Uterus (tissue), 4 donors: ENCODE measurements around the gene PLEKHG4B. TPM values are rescaled to one million over a fixed set of nuclear protein-coding genes. Genes with fewer than 3 reads are reported as not detected.
"Not testable (repeated sequence)": the region's sequence is repeated elsewhere in the genome, so short reads cannot be mapped to it uniquely, and the experiment has no call there.

Source experiments
- DNase-seq, 2 donors: peaks; one replicate each; pipeline ENCODE4 v3.0.0-alpha.2; 2019 to 2020
- H3K27ac ChIP-seq, 2 donors: fragments of 200-600 bp; sonication (generic); 1 replicate in 1 of 2; 2 replicates in 1 of 2; pipeline ENCODE4 v1.5.1; 2016 to 2018
- H3K27me3 ChIP-seq, 2 donors: fragments of 200-600 bp; sonication (generic); one replicate each; pipeline ENCODE4 v1.5.1; 2018 to 2019; ENCODE audit warnings: control low read depth in 1 of 2
- H3K36me3 ChIP-seq, 2 donors: fragments of 200-600 bp; sonication (generic); one replicate each; pipeline ENCODE4 v1.5.1; 2019; ENCODE audit warnings: control low read depth in 1 of 2
- H3K4me1 ChIP-seq, 2 donors: fragments of 200-600 bp; sonication (generic); one replicate each; pipeline ENCODE4 v1.5.1; 2018 to 2019; ENCODE audit warnings: control low read depth in 1 of 2
- H3K4me3 ChIP-seq, 2 donors: fragments of 200-600 bp; sonication (generic); 1 replicate in 1 of 2; 2 replicates in 1 of 2; pipeline ENCODE4 v1.5.1; 2018 to 2019; ENCODE audit warnings: mild to moderate bottlenecking in 1 of 2
- H3K9me3 ChIP-seq, 2 donors: fragments of 200-600 bp; sonication (generic); one replicate each; pipeline ENCODE4 v1.5.1; 2019; ENCODE audit warnings: control low read depth in 1 of 2
- POLR2A ChIP-seq, 2 donors: fragments of 450-650 bp; IDR thresholded peaks; one replicate each; pipeline ENCODE4 v1.6.1; 2016; ENCODE audit warnings: antibody characterized with exemption in 2 of 2, mild to moderate bottlenecking in 1 of 2, moderate library complexity in 1 of 2
- intact Hi-C: fragments of 100-400 bp; cut with DNase I; formaldehyde crosslinking; loops from one replicate; pipeline ENCODE4 v1.15.1; 2023; ENCODE audit warnings: low total_unique reads
- total RNA-seq, 4 donors: library from RNA; depleted of rRNA in 3 of 4; stranded (reverse); fragments of >200 nt in 3 of 4; gene quantifications; one replicate each; pipeline versions ENCODE4 v1.1.0 to v1.2.4, GENCODE V29; 2014 to 2023
- TF ChIP-seq, protein P1 (sequence below), 4 experiments: fragments of 200-600 bp in 2 of 4; fragments of 450-650 bp in 2 of 4; sonication (generic) in 2 of 4; IDR thresholded peaks; one replicate each; pipeline ENCODE4 v1.5.1; 2016 to 2019; ENCODE audit warnings: antibody characterized with exemption in 4 of 4, mild to moderate bottlenecking in 2 of 4, moderate library complexity in 1 of 4
- donor health status: DM: yes; HTN: yes; CAD: no.

Gene PLEKHG4B
- total RNA-seq, 4 donors from 2014 or later = under 0.01 to 8.3 (median 0.37) TPM; not detected in 1

DNA sequence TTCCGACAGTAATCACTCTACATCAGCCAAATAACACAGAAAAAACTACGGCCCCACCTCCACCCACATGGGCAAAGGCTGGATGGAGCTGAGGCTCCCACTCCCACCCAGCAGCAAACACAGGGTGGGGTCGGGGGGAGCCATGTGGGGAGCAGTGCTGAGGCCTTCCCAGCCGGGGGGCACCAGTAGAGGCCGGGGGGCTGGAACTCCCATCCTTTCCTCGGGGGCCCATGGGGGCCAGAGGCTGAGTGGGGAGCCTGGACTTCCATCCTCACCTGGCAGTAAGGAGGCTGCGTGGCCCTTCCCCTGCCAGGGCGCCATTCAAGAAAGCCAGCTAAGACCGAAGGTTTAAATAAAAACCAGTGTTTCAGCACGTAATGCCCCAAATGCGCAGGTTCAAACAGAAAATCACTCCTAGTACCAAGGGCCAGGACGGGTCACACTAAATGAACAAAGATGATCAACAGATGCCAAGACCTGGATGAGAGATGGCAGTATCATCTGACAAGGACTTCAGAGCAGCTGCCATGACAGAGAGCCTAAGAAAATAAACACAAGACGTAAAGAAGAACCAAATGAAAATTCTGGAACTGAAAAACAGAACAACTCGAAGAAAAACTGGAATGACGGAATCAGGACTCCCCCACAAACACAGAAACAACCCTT lies 116.6 kb downstream of the PLEKHG4B start:
- intact Hi-C loops = no loop called here
- H3K36me3 ChIP-seq = no peaks in the 10 kb centered on the region
- H3K4me3 ChIP-seq = no peak overlapping the region
- TF ChIP-seq, protein P1, sequence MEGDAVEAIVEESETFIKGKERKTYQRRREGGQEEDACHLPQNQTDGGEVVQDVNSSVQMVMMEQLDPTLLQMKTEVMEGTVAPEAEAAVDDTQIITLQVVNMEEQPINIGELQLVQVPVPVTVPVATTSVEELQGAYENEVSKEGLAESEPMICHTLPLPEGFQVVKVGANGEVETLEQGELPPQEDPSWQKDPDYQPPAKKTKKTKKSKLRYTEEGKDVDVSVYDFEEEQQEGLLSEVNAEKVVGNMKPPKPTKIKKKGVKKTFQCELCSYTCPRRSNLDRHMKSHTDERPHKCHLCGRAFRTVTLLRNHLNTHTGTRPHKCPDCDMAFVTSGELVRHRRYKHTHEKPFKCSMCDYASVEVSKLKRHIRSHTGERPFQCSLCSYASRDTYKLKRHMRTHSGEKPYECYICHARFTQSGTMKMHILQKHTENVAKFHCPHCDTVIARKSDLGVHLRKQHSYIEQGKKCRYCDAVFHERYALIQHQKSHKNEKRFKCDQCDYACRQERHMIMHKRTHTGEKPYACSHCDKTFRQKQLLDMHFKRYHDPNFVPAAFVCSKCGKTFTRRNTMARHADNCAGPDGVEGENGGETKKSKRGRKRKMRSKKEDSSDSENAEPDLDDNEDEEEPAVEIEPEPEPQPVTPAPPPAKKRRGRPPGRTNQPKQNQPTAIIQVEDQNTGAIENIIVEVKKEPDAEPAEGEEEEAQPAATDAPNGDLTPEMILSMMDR (IDR thresholded peaks at IDR 0.05) = no peak
- no peak for TF ChIP-seq POLR2A (IDR thresholded peaks at IDR 0.05)
- no peak for DNase-seq
- no peak overlapping the region for H3K27ac ChIP-seq
- H3K27me3 ChIP-seq = no peaks in the 10 kb centered on the region
- H3K4me1 ChIP-seq = peaks cover 0 to 4% of the 10 kb centered on the region in 2 donors
- no peaks in the 10 kb centered on the region for H3K9me3 ChIP-seq

DNA sequence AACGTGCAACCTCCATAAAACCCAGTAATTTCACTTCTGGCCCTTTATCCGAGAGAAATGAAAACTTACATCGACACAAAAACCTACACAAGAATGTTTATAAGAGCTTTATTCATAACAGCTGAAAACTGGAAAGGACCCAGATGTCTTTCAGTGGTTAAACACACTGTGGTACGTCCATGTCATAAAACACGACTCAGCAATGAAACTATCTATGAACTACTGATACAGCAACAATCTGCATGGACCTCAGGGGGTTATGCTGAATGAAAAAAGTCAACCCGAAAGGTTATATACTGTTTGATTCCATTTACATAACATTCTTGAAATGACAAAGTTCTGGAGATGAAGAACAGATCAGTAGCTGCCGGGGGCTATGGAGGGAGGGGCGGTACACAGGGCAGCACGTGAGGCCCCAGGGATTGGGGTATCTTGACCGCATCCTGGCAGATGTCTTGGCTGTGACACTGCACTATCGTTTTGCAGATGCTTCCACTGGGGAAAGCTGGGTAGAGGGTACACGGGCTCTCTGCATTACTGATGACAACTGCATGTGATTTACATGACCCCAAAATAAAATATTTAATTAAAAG lies 121.9 kb downstream of the PLEKHG4B start:
- no peak overlapping the region for H3K4me3 ChIP-seq
- H3K9me3 ChIP-seq = no peaks in the 10 kb centered on the region
- H3K27me3 ChIP-seq = no peaks in the 10 kb centered on the region
- DNase-seq = no peak
- TF ChIP-seq POLR2A (IDR thresholded peaks at IDR 0.05) = no peak
- TF ChIP-seq, protein P1 (IDR thresholded peaks at IDR 0.05) = no peak
- no peaks in the 10 kb centered on the region for H3K36me3 ChIP-seq
- H3K4me1 ChIP-seq = peaks cover 4% of the 10 kb centered on the region in 2 donors
- intact Hi-C loops = no loop called here
- H3K27ac ChIP-seq = no peak overlapping the region

DNA sequence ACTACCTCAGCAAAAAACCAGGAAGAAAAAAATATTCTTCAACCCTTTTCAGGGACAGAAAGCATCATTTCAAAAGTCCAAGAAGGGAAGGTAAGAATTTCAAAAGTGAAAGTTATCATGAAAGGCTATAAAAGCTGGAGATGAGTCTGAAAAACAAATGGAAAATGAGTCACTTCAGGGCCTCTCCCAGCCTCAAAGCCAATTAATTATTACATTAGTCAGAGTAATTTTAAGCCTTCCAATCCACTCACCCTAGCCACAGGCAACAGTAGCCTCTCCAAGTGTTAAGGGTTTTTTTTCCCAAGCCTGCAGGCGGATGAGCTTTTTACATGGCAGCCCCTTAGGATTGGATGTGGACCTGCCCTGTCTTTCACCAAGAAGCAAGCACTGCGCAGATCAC lies 123.3 kb downstream of the PLEKHG4B start:
- DNase-seq, H3K4me1 ChIP-seq, H3K4me3 ChIP-seq, H3K9me3 ChIP-seq, intact Hi-C loops, H3K27me3 ChIP-seq, H3K36me3 ChIP-seq: not testable (repeated sequence)
- H3K27ac ChIP-seq = peak overlapping the region; percentile 49 to 61

DNA sequence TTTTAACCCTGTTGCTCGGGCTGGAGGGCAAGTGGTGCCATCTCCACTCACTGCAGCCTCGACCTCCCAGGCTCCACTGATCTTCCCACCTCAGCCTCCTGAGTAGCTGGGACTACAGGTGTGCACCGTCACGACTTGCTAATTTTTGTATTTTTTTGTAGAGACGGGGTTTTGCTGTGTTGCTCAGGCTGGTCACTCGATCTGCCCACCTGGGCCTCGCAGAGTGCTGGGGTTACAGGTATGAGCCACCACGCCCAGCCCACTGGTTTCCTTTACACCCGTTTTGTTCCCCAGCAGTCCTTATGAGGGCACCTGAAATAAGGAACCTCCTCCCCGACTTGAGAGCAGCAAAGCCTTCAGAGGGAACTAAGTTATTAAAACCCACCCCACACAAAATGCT lies 124.1 kb downstream of the PLEKHG4B start:
- DNase-seq, H3K4me3 ChIP-seq, H3K27me3 ChIP-seq, H3K4me1 ChIP-seq, H3K36me3 ChIP-seq, H3K9me3 ChIP-seq, intact Hi-C loops, H3K27ac ChIP-seq: not testable (repeated sequence)

DNA sequence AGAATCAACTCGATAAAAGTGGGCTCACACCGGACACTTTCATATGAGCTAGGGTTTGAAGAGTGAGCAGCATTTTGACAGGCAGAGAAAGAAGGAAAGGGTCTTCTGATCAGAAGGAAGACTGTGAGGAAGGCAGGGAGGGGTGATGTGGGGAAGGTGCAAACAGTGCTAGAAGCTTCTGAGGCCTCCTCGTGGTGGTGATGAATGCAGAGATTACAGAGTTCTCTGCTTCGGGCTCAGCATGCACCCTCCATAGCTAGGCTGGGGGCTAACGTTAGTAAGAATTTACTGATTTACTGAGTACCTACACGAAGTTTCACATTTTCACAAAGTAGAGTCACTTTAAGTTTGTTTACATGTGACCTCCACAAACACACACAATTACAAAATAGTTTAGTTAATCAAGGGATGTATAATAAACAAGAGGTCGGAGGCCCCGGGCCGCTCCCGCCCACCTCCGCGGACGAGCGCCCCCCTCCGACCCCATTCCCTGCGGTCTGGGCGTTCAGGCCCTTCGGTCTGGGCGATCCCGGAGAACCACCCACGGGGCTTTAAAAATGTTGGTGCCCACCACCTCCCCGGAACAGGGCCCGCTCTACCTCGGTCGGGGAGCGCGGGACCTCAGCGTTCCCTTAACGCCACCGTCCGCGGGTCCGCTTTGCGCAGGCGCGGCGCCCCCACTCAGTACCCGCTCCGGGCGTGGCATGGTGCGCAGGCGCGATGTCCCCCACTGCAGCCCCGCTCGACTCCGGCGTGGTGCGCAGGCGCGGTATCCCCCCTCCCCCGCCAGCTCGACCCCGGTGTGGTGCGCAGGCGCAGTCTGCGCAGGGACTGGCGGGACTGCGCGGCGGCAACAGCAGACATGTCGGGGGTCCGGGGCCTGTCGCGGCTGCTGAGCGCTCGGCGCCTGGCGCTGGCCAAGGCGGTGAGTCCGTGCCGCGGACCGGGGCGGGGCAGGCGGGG lies 125.8 kb downstream of the PLEKHG4B start, which contains the start of the genes CCDC127 and SDHA:
Gene CCDC127 (minus strand): TSS at position 660 of the 963 bp plus-strand sequence. CDS start 1,304 bp downstream, outside the sequence.
Gene SDHA (plus strand): TSS at position 827 of the 963 bp plus-strand sequence. CDS start 36 bp downstream, at position 863.
- H3K27me3 ChIP-seq, intact Hi-C loops, H3K4me1 ChIP-seq, H3K9me3 ChIP-seq, H3K36me3 ChIP-seq: not testable (repeated sequence)
- Histone ChIP-seq H3K27ac (peak within 1 kb of the TSS; percentile 84 to 89), H3K4me3 (peak within 1 kb of the TSS; percentile 85 to 87)
- DNase-seq = peak; percentile 96 to 98
- TF ChIP-seq, protein P1 (IDR thresholded peaks at IDR 0.05) = peak in 3 of 4 experiments; percentile 38 to 47 (median 40)
- peak; percentile 93 to 96 for TF ChIP-seq POLR2A (IDR thresholded peaks at IDR 0.05)
